GM18508 (cell line): Measurements from ENCODE around the gene MSRB3.
"Not testable (repeated sequence)": the region's sequence is repeated elsewhere in the genome, so short reads cannot be mapped to it uniquely, and the experiment has no call there.

Experiments
- ATAC-seq: cut with Tn5 transposase; IDR thresholded peaks from one replicate; pipeline ENCODE4 v1.9.1; 2021; ENCODE audit warnings: moderate number of reproducible peaks; ENCODE audit not compliant: insufficient read depth, unreplicated experiment

The MSRB3 gene

DNA sequence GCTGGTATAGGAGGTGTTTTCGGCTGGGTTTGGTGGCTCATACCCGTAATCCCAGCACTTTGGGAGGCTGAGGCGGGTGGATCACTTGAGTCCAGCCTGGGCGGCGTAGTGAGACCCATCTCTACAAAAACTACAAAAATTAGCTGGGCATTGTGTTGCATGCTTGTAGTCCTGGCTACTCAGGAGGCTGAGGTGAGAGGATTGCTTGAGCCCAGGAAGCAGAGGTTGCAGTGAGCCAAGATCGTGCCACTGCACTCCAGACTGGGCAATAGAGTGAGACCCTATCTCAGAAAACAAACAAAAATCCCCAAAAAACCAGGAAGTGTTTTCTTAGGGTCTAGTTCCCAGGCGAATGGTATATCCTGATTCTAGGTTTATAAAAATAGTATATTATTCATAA is 7.0 kb downstream of the MSRB3 start:
- ATAC-seq, result not testable (repeated sequence)

- no peak for ATAC-seq
Observed at GRCh38 chr12:65287426-65287825, 8.9 kb downstream of the MSRB3 start.

DNA sequence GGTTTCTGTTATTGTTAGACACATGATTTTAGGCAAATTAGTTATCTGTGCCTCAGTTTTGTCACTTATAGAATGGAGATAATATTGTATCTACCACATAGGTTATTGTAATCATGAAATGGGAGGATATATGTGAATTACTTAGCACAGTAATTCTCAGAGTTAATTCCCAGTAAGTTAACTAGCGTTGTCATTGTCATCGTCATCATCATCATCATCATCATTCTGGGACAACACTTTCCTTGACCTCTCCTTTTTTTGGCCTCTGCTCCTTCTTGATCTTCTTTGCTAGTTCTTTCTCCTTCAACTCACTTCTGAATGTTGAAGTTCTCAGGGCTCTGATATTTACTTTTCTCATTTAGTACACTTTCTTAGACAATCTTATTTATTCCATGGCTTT is 13.8 kb downstream of the MSRB3 start:
- no peak for ATAC-seq

DNA sequence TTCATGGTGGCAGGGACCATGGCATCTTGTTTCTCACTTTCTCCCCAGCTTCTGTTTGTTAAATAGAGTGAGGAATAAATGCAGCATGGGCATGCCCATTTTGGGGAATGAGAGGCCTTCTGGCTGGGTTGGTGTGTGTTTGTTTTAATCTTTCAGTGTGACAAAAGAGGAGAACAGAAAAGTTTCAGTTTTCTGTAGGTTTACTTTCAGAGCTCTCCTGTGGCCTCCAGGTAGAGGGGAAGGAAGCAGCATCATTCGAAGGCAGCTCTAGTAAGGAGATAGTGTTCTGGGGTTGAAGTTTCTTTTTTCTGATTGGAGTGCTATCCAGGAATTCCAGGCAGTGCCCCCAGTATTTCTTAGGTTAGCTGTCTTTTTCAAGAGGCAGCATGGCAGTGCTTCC is 15.3 kb downstream of the MSRB3 start:
- no peak for ATAC-seq

DNA sequence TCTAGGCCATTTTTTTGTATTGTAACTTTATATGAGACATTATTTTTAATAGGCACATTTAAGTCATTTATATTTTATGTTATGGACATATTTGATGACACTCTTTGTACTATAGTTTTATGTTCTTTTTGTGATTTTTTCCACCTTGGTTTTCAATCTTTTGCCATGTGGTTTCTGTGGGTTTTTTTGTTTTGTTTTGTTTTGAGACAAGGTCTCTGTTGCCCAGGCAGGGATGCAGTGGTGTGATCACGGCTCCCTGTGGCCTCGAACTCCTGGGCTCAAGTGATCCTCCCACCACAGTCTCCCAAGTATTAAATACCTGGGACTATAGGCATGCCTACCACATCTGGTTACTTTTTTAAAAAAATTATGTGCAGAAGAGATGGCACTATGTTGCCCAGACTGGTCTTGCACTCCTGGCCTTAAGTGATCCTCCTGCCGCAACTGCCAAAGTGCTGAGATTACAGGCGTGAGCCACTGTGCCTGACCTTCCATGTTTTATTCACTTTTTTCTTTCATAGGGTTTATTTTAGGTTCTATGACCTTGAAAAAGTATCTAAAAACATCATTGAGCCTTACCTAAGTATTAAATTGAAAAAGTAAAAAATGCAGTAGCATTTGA is 16.3 kb downstream of the MSRB3 start:
- no peak for ATAC-seq

GRCh38 chr12:65296508-65297265 is 18.2 kb downstream of the MSRB3 start:
- ATAC-seq, result no peak

- ATAC-seq, result no peak
Observed at GRCh38 chr12:65300097-65300496, 21.6 kb downstream of the MSRB3 start.

DNA sequence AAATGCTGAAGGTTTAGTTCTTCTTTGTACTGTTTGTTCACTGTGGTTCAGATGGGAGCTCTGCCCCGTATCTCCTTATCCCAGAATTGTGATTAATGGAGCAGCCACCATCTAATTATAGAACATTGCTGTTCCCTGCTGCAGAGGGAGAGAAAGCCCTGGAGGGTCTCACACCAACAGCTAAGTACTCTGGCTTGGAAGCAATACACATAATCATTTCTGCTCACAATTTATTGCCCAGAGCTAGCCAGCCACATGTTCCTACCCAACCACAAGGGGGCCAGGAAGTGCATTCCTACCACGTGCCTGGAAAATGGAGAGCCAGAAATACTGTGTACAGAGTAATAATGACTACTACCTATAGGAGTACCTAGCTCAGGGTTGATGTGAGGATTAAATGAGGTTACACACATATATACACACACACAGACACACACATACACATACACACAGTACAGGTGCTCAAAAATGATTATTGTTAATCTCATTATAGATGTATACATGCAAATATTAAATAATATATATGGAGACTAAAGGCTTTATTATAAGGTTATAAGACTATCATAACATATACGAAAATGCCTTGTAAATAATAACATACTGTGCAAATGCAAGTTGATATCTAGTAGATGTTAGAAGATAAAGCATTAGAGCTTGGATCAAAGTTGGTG is 22.3 kb downstream of the MSRB3 start:
- ATAC-seq, result no peak

GRCh38 chr12:65302891-65303290 is 24.4 kb downstream of the MSRB3 start:
- ATAC-seq, result no peak

DNA sequence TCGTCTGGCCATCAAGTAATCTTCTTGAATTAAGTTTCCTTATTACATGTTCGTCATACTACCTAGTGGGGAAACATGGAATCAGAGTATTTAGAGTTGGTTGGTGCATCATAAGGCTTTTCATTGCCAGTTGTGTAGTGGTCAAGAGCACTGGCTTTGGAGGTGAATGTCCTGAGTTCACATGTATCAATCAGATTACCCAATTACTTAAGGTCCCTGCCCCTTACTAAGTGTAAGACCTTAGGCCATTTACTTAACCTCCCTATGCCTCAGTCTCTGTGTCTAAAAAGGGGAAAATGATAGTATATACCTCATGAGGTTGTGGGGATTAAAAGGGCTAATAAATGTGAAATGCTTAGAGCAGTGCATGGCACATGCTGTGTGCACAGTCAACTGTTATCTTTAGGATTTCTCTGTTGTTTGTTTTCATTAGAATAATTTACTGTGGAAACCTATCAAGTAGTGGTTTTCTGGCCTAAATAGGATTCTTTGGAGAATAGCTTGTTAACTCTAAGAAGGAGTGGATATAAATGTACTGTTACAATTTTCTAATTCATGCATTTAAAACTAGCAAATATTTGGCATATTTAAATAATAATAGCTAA is 27.0 kb downstream of the MSRB3 start:
- ATAC-seq, result no peak

DNA sequence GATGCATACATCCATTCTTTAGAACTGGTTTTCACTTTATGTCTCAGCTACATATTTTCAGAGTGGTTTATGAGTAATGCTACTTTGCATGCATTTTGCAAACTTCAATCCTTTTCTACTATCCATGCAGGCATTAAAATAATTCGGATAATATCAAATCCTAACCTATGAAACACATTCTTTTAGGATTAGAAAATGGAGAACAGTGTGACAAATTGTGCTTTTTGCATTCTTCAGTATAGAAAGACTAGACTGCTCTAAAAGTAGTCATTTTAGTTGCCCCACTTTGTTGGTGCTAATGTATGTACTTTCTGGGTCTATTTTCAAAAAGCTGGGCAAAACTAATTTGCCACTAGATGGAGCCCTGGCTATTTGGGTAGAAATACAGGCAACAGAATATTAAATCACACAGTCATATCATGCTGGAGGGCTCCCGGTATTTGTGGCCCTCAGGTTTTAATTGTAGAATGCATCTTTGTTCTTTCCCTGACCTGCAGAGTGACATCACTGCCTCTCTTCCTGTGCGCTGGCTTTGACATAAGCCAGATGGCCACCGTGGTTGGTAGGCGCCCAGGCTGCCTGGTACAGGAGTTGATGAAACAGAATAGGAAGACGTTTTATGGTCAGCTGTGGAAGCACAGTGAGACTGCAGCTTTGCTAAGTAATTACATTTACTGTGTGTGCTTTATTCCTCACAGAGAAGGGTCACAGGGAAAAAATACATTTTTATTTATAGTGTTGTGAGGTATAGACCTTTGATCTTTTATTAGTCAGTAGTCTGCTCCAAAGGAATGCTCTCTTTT is 28.1 kb downstream of the MSRB3 start:
- ATAC-seq, result no peak

- no peak for ATAC-seq
Observed at GRCh38 chr12:65307169-65307501, 28.7 kb downstream of the MSRB3 start.

DNA sequence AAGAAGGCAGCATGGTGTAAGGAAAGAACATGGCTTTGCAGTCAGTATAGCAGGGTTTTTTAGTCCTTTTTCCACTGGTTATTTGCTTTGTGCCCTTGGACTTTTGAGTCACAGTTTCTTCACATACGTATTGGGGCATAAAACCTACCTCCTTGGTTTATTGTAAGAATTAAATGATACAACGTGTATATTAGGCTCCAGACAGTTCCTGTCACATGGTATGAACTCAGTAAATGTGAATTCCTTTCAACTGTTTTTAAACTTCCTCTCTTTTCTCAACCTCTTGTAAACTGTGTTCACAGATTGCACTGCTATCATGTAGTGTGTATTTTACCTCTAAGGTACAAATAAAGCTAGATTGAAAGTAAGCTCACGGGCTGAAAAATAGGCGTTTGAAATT is 29.5 kb downstream of the MSRB3 start:
- no peak for ATAC-seq

DNA sequence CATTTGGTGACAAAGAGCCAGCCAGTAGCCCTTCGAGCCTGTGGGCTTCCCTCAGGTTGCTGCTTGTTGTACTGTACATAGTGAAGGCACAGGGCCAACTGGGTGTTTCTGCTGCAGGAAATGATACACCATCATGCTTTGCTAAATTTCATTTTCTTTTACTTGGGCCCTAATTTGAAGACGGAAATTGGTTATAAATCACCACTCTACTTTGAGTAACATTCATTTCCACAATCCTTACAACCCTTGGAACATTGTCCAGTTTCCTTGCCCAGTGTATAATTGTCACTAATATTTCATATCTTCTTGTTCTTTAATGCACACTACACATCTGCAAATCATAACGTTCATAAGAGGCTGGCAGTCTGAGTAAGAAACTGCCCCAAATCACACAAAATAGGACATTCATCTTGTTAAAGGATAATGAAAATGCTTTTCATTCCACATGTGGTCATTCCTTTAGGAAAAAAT is 30.2 kb downstream of the MSRB3 start:
- no peak for ATAC-seq

DNA sequence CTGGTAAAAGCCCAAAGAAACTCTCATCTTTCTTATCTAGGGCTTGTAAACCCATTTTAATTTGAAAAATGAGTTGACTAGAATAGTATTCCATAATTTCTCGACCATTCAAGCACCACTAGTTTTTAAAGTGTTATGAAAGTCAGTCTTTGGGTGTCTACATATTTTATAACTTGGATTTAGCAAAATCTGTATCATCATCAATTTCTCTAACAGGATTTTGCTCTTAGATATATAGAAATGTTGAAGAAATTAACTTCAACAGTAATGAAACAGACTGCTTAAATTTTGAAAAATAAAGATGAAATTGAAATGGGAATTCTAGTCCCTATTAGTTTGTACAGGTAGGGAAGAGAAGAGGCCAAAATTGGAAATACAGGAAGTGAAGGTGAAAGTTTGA is 32.8 kb downstream of the MSRB3 start:
- no peak for ATAC-seq

DNA sequence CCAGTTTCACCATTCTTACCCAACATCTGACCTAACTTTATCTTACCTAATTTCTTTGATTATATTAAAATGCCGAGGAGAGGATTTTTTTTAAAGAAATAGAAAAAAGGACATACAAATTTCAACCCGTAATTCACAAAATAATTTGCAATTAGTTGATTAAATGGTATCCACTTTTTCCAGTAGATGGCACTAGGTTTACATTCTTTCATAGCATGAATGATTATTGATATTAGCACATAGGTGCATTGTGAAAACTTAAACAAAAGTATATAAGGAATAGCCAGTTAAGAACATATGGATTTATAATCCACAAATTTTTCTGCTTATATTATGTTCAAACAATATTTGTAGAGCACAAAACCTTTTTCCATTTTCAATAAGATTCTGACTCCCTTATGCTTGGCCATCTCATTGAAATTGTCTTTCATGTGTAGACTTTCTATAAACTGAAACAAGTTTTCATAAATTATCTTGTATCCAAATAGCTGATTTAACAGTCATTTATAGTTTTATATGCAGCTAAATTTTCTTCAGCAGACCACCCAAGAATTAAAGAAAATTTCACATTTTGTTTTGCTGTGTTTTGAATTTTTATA is 35.3 kb downstream of the MSRB3 start:
- ATAC-seq, result no peak

- ATAC-seq, result not testable (repeated sequence)
Observed at GRCh38 chr12:65315238-65315637, 36.8 kb downstream of the MSRB3 start.

DNA sequence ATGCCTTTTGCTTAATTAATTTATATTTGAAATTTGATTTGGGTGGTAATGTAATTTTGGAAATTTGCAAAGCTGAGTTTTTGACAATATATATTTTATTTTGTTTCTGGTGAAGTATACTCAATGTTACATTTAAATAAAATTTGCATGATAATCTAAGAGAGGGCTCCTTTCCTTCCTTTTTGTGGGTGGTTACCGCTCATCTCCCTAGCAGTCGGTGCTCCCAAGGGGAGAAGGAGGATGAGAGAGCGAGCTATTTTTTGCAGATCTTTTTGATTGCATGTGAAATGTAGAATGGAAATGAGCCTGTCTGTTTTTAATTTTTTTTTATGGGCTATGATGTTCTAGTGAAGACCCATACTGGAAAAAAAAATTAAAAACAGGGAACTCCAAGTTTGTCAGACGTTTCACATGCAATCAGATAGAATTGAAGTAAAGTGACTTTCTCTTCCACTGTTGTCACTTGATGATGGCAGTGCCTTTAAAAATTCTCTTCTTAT is 39.8 kb downstream of the MSRB3 start:
- ATAC-seq, result no peak

- no peak for ATAC-seq
Observed at GRCh38 chr12:65319688-65320200, 41.3 kb downstream of the MSRB3 start.

- no peak for ATAC-seq
Observed at GRCh38 chr12:65323070-65323469, 44.6 kb downstream of the MSRB3 start.
